Activated CD4-positive, alpha-beta memory T cell treated with anti-CD3 and anti-CD28 coated beads for 36 hours (primary cell): ENCODE data around the gene MRPL48. TPM values are rescaled to one million over a fixed set of nuclear protein-coding genes. Genes with fewer than 3 reads are reported as not detected.
"Not testable (repeated sequence)": the region's sequence is repeated elsewhere in the genome, so short reads cannot be mapped to it uniquely, and the experiment has no call there.

ENCODE experiments used
- CTCF ChIA-PET: fragments of 350-600 bp; sonication (Branson Sonifier 250); formaldehyde crosslinking; loops from one replicate; lab custom pipeline; 2021; ENCODE audit warnings: antibody characterized with exemption, inconsistent platforms; lab: Charles Lee
- POLR2A ChIA-PET: fragments of 350-600 bp; sonication (Branson Sonifier 250); formaldehyde crosslinking; loops from one replicate; lab custom pipeline; 2021; ENCODE audit warnings: antibody characterized with exemption; lab: Charles Lee
- DNase-seq: peaks from one replicate; pipeline ENCODE4 v3.0.0-alpha.2; 2020
- H3K27ac Mint-ChIP-seq: one replicate; pipeline ENCODE4 v1.8.0; 2021; ENCODE audit warnings: mixed read lengths
- H3K27me3 Mint-ChIP-seq: one replicate; pipeline ENCODE4 v1.8.0; 2021; ENCODE audit warnings: mixed read lengths
- H3K36me3 Mint-ChIP-seq: one replicate; pipeline ENCODE4 v1.8.0; 2021; ENCODE audit warnings: mixed read lengths
- H3K4me1 Mint-ChIP-seq: one replicate; pipeline ENCODE4 v1.8.0; 2021; ENCODE audit warnings: low read depth, mixed read lengths
- H3K4me3 Mint-ChIP-seq: one replicate; pipeline ENCODE4 v1.8.0; 2021; ENCODE audit warnings: mild to moderate bottlenecking, mixed read lengths
- H3K9me3 Mint-ChIP-seq: one replicate; pipeline ENCODE4 v1.8.0; 2021; ENCODE audit warnings: mixed read lengths
- intact Hi-C: fragments of 100-400 bp; cut with micrococcal nuclease; formaldehyde crosslinking; loops from one replicate; pipeline ENCODE4 v1.15.1; 2023
- total RNA-seq, 2 experiments: library from RNA; stranded (reverse); gene quantifications; one replicate each; pipeline ENCODE4 v1.2.3, GENCODE V29; 2021

MRPL48 gene
- total RNA-seq, 2 experiments from 2014 or later = 43.4 to 45.7 TPM

DNA sequence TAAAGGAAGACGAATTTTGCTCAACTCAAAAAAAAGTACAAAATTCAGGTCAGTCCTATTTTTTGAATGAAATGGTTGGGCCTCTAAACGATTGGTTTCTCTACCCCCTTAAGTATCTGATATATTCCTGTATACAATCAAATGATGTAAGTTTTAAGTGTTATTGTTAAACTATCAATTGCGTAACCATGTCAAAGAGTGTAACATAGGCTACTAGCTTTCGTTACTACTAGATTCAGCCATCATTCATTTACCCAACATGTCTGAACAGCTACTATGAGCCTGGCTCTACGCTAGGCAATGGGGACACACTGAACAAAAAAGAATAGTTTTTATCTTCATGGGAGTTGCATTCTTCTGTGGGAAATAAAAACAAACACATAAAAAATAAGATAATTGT, 30.1 kb upstream of the MRPL48 start:
- intact Hi-C loops = no loop called here
- no peak overlapping the region for H3K27ac Mint-ChIP-seq
- H3K36me3 Mint-ChIP-seq = peaks cover 7% of the 10 kb centered on the region
- CTCF ChIA-PET = interaction anchor here (1.7 kb wide), 1 partner anchor 131 kb away, joined by 5 read pairs; no protein-coding TSS in a partner anchor
- H3K4me1 Mint-ChIP-seq = peaks cover 38% of the 10 kb centered on the region
- DNase-seq = no peak
- POLR2A ChIA-PET = no interaction called here
- no peaks in the 10 kb centered on the region for H3K9me3 Mint-ChIP-seq
- H3K4me3 Mint-ChIP-seq = no peak overlapping the region
- no peaks in the 10 kb centered on the region for H3K27me3 Mint-ChIP-seq

DNA sequence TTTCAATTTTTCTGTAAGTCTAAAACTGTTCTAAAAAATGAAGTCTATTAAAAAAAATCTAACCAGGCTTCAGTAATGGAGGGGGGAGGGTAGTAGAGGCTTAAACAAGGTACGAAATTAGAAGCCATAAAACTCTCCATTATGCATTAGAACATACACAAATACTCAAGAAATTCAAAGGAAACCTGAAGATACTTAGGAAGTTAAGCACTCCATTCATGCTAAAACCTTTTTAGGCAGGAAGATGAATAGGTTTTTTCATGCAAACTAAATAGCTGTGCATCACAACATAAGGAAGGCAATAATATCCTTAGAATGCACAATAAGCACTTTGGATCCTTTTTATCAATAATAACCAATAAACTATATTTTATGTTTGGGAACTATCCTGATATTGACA, 29.2 kb upstream of the MRPL48 start:
- ChIA-PET CTCF (interaction anchor here (1.7 kb wide), 1 partner anchor 132 kb away, joined by 5 read pairs; no protein-coding TSS in a partner anchor), POLR2A (interaction anchor here (0.6 kb wide), 1 partner anchor 14 kb away, joined by 3 read pairs; no protein-coding TSS in a partner anchor)
- H3K27me3 Mint-ChIP-seq = no peaks in the 10 kb centered on the region
- peak overlapping the region; percentile 85 for H3K4me3 Mint-ChIP-seq
- no peak overlapping the region for H3K27ac Mint-ChIP-seq
- H3K36me3 Mint-ChIP-seq = peaks cover 7% of the 10 kb centered on the region
- no peak for DNase-seq
- no peaks in the 10 kb centered on the region for H3K9me3 Mint-ChIP-seq
- intact Hi-C loops = no loop called here
- peaks cover 36% of the 10 kb centered on the region for H3K4me1 Mint-ChIP-seq

DNA sequence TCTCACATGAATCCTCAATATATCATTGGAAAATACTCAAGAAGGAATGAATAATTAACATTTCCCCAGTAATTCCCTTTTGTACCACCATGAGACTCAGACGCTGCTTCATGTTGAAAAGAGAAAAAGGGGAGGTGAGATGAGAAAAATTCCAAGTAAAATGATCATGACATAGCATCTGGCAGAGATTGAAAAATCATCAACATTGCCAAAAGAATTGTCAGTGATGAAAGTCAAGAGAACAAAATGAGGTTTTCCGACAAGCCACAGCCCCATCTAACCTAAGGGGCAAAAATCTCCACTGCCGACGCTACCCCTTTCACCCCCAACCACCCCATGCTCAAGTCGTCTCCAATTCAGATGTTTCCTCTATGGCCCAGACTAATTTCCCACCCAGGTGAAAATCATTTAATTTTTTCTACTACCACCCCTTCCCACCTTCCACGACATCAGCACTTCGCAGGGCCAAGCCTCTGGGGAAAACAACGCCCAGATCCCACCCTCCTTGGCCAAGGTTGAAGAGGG, 28.0 kb upstream of the MRPL48 start:
- Mint-ChIP-seq H3K4me3 (peak overlapping the region; percentile 85), H3K4me1 (peaks cover 26% of the 10 kb centered on the region), H3K27me3 (no peaks in the 10 kb centered on the region), H3K36me3 (peaks cover 7% of the 10 kb centered on the region), H3K27ac (peak overlapping the region; percentile 65), H3K9me3 (no peaks in the 10 kb centered on the region)
- ChIA-PET POLR2A (interaction anchor here (1.4 to 1.9 kb wide), 2 partner anchors 118 to 411 kb away, joined by 3 to 5 read pairs; partner anchors contain the start of genes C2CD3 and PPME1), CTCF (interaction anchor here (1.7 kb wide), 1 partner anchor 133 kb away, joined by 5 read pairs; no protein-coding TSS in a partner anchor)
- intact Hi-C loops = loop anchor here (2.0 kb wide), 2 partner anchors 27 to 117 kb away; partner anchors contain the start of genes COA4, MRPL48 and PAAF1
- no peak for DNase-seq

DNA sequence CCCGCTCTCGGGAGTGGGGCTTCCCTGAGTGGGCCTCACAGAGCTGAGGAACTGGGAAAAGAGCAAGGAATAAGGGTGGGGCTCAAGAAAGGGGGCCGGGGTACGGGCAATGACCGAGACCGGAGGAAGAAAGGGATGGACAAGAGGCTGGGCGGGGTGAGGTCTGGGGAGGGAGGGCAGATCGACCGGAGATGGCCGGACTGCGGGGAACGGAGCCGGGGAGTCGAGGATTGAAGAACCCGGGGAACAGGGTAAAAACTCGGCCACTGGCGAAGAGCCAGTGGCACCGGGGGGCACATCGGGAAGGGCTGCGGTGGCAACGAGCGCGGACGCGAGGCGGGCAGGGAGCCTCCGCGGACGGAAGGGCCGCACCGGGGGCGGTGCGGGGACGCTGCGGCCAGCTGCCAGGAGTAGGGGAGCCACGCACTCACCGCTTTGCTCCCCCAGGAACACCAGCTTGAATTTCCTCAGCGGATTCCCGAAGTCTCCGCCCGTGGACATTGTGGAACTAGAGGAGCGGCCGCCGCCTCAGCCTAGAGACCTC, 27.5 kb upstream of the MRPL48 start:
- POLR2A ChIA-PET = interaction anchor here (1.2 to 2.1 kb wide), 6 partner anchors 17 to 411 kb away, joined by 3 to 37 read pairs (median 4); partner anchors contain the start of genes C2CD3, MRPL48 and PPME1
- peak; percentile 15 for DNase-seq
- peak overlapping the region; percentile 65 for H3K27ac Mint-ChIP-seq
- H3K36me3 Mint-ChIP-seq = peaks cover 7% of the 10 kb centered on the region
- intact Hi-C loops = loop anchor here (2.0 kb wide), 2 partner anchors 27 to 117 kb away; partner anchors contain the start of genes COA4, MRPL48 and PAAF1
- CTCF ChIA-PET = interaction anchor here (2.9 kb wide), 1 partner anchor 19 kb away, joined by 17 read pairs; no protein-coding TSS in a partner anchor
- peaks cover 26% of the 10 kb centered on the region for H3K4me1 Mint-ChIP-seq
- peak overlapping the region; percentile 85 for H3K4me3 Mint-ChIP-seq
- no peaks in the 10 kb centered on the region for H3K9me3 Mint-ChIP-seq
- no peaks in the 10 kb centered on the region for H3K27me3 Mint-ChIP-seq

DNA sequence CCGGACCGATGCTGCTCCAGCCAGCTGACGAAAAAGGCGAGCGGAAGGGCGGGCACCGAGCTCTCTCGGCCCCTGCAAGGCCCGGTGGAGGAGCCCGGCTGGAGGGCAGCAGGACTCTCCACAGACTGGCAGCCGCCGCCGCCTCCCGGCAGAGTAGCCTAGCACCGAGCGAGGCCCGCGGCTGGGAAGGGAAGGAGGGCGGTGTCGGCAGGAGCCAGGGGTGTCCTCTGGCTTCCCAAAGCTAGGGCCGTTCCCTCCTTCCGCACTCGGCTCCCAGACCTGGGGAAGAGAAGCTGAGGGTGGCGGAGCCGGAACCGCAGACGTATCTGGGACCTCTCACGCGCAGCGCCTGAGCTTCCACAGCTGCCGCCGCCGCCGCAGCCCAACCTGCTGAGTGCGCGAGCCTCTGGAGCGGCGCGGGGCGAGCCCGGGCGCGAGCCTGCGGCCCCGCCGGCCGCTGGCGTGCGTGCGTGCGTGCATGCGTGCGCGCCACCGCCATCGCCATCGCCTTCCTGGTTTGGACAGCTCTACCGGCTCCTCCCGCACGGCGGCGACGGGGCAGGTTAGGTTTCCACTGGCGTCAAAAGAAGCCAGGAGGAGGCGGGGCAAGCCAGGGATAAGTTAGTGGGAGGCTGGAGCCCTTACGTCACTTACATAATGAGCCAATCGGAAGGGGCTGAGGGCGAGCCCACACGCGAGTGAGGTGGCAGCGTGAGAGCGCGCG, 26.8 kb upstream of the MRPL48 start, which contains the start of gene RAB6A:
Gene RAB6A (minus strand): TSS at position 396 of the 724 bp plus-strand sequence. CDS start 439 bp downstream, outside the sequence.
- peak within 1 kb of the TSS; percentile 85 for H3K4me3 Mint-ChIP-seq
- peak within 1 kb of the TSS; percentile 83 for H3K27ac Mint-ChIP-seq
- intact Hi-C loops = loop anchor here (1.0 to 2.0 kb wide), 3 partner anchors 18 to 116 kb away; partner anchors contain the start of genes COA4, MRPL48 and PAAF1
- H3K9me3 Mint-ChIP-seq = no peaks in the 10 kb centered on the region
- DNase-seq = peak; percentile 100
- ChIA-PET POLR2A (interaction anchor here (0.6 to 2.1 kb wide), 7 partner anchors 16 to 410 kb away, joined by 3 to 37 read pairs (median 4); partner anchors contain the start of genes C2CD3, MRPL48 and PPME1), CTCF (interaction anchor here (0.6 to 2.9 kb wide), 5 partner anchors 18 to 806 kb away, joined by 3 to 17 read pairs (median 3); partner anchors contain the start of genes C2CD3, MRPL48 and PPME1)
- peaks cover 24% of the 10 kb centered on the region for H3K4me1 Mint-ChIP-seq
- peaks cover 7% of the 10 kb centered on the region for H3K36me3 Mint-ChIP-seq
- no peaks in the 10 kb centered on the region for H3K27me3 Mint-ChIP-seq

DNA sequence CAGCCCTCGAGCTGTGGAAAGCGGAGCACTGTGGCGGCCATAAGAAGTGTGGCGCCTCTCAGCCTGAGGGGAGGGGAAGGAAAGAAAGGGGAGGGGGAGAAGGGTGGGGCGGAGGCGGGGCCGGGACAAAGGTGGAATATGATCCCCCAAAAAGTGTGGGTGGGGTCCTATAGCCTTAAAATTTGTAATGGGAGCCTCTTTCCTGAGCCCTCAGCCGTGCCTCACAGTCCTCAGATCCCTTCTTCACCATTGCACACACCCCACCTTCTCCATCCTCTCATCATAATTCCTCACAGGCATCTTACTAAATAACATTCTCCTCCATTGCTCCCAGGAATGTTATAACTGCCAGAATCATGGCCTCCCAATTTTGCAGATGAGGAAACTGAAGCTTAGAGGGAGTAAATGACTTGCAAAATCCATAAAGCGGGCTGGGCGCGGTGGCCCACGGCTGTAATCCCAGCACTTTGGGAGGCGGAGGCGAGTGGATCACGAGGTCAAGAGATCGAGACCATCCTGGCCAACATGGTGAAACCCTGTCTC, 26.2 kb upstream of the MRPL48 start:
- intact Hi-C loops = loop anchor here (1.0 to 2.0 kb wide), 3 partner anchors 18 to 115 kb away; partner anchors contain the start of genes COA4, MRPL48 and PAAF1
- POLR2A ChIA-PET = interaction anchor here (0.6 to 2.1 kb wide), 7 partner anchors 15 to 409 kb away, joined by 3 to 37 read pairs (median 4); partner anchors contain the start of genes C2CD3, MRPL48 and PPME1
- Mint-ChIP-seq H3K4me1 (peaks cover 24% of the 10 kb centered on the region), H3K4me3 (peak overlapping the region; percentile 71), H3K9me3 (no peaks in the 10 kb centered on the region), H3K27me3 (no peaks in the 10 kb centered on the region), H3K27ac (peak overlapping the region; percentile 83), H3K36me3 (peaks cover 7% of the 10 kb centered on the region)
- DNase-seq = no peak
- CTCF ChIA-PET = interaction anchor here (0.6 to 2.9 kb wide), 4 partner anchors 18 to 805 kb away, joined by 3 to 17 read pairs (median 4); partner anchors contain the start of gene MRPL48

DNA sequence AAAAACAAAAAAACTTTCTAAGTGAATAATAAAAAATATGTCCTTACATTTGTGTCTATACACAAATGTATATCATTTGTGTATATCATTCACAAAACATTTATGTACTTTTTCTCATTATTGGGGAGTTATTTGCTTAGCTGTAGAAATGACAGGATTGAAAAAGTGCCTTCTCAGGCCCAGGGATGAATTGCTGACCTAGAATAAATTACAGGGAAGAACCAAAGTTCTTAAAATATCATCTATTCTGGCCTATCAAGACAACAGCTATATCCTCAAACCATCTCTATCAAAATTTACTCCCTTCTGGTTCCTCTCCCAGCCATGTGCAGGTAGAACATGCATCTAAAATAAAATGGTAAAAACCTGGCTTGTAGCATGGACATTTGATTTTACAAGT, 24.9 kb upstream of the MRPL48 start:
- intact Hi-C loops = no loop called here
- H3K4me3 Mint-ChIP-seq = no peak overlapping the region
- no peak for DNase-seq
- ChIA-PET CTCF (interaction anchor here (2.9 kb wide), 1 partner anchor 17 kb away, joined by 17 read pairs; no protein-coding TSS in a partner anchor), POLR2A (interaction anchor here (0.6 kb wide), 1 partner anchor 16 kb away, joined by 3 read pairs; no protein-coding TSS in a partner anchor)
- H3K36me3 Mint-ChIP-seq = peaks cover 7% of the 10 kb centered on the region
- H3K9me3 Mint-ChIP-seq = no peaks in the 10 kb centered on the region
- H3K4me1 Mint-ChIP-seq = peaks cover 21% of the 10 kb centered on the region
- H3K27me3 Mint-ChIP-seq = peaks cover 7% of the 10 kb centered on the region
- H3K27ac Mint-ChIP-seq = no peak overlapping the region

DNA sequence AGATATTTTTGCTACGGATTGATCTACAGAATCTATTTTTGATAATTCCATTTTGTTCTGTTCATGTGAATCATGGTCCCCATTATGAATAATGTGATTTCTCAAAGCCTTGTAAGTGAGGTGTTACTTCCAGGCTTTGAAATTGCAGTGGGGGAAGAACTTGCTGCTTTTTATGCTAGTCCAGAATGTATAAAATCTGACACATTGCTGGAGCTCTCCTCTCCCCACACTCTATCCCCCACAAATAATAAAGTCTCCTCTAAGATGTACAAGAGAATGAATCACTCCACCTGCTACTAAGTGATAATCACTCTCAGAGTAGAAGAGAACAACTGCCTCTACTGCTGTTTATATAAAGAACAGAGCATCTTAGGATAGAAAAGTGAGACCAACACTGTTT, 20.9 kb upstream of the MRPL48 start:
- no peaks in the 10 kb centered on the region for H3K36me3 Mint-ChIP-seq
- H3K27me3 Mint-ChIP-seq = peaks cover 7% of the 10 kb centered on the region
- POLR2A ChIA-PET = interaction anchor here (1.7 kb wide), 1 partner anchor 13 kb away, joined by 5 read pairs; no protein-coding TSS in a partner anchor
- intact Hi-C loops = no loop called here
- no peaks in the 10 kb centered on the region for H3K9me3 Mint-ChIP-seq
- H3K4me1 Mint-ChIP-seq = no peaks in the 10 kb centered on the region
- H3K4me3 Mint-ChIP-seq = no peak overlapping the region
- no peak overlapping the region for H3K27ac Mint-ChIP-seq
- CTCF ChIA-PET = no interaction called here
- DNase-seq = no peak

DNA sequence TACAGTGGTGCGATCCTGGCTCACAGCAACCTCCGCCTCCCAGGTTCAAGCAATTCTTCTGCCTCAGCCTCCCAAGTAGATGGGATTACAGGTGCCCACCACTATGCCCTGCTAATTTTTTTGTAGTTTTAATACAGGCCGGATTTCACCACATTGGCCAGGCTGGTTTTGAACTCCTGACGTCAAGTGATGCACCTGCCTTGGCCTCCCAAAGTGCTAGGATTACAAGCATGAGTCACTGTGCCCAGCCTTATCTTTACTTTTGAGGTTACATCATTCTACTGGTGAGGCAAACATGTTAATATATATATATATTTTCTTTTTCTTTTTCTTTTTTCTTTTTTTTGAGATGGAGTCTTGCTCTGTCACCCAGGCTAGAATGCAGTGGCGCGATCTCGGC, 16.9 kb upstream of the MRPL48 start:
- H3K4me1 Mint-ChIP-seq, H3K27ac Mint-ChIP-seq, intact Hi-C loops, POLR2A ChIA-PET, H3K27me3 Mint-ChIP-seq, DNase-seq, H3K36me3 Mint-ChIP-seq, H3K9me3 Mint-ChIP-seq, CTCF ChIA-PET, H3K4me3 Mint-ChIP-seq: not testable (repeated sequence)

DNA sequence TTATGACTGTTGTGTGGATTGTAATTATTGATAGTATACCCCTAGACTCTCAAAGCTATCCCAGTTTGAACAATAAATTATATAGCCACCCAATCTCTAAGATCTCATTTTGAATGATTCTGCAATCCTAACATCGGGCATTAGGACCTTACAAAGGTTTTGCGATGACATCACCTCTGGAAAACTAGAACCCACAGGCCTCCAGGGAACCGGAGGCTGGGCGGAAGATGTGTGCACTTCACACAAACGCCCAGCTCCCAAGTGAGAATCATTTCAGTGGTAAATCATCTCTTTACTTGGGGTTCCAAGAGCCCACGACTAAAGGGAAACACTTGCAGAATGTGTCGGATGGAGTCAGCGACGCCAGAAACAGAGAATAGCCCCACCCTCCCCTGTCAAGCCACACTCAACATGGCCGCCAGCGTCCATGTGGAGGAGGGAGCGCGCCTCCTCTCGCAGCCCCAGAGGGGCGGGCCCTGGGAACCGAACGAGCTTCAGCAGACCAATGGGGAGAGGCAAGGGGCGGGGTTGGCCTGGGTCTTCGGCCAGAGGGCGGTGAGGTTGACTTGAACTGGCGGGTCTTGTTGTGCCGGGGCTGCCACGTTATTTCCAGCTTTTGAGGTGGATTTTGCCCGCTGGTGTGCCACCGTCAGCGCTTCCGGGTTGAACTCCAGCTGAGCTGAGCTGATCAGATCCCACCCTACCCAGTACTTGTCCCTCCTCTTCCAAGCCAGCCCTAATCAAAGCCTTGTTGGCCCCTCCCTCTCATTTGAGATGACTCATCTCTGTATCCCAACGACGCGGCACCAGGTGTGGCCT, 8.4 kb upstream of the MRPL48 start:
- POLR2A ChIA-PET = interaction anchor here (0.6 to 2.4 kb wide), 6 partner anchors 9 to 240 kb away, joined by 3 to 37 read pairs (median 6); partner anchors contain the start of genes COA4, MRPL48, PAAF1 and RAB6A
- Mint-ChIP-seq H3K36me3 (no peaks in the 10 kb centered on the region), H3K4me1 (peaks cover 11% of the 10 kb centered on the region), H3K27ac (peak overlapping the region; percentile 97), H3K9me3 (no peaks in the 10 kb centered on the region), H3K27me3 (no peaks in the 10 kb centered on the region), H3K4me3 (peak overlapping the region; percentile 87)
- intact Hi-C loops = loop anchor here (1.0 kb wide), 3 partner anchors 8 to 392 kb away; partner anchors contain the start of genes C2CD3, MRPL48, PPME1 and RAB6A
- peak; percentile 99 for DNase-seq
- CTCF ChIA-PET = interaction anchor here (1.3 to 1.9 kb wide), 4 partner anchors 9 to 154 kb away, joined by 3 to 17 read pairs (median 5); partner anchors contain the start of gene RAB6A
